DLD1 (cell line): Measurements from ENCODE around the gene VDAC2.

Experiments
- in situ Hi-C: cut with HindIII; loops from 2 replicates; pipeline ENCODE4 v1.10.0; 2017; ENCODE audit warnings: low sequenced_read_pairs

The VDAC2 gene

GRCh38 chr10:75246506-75246905 lies 35.9 kb downstream of the VDAC2 start:
- in situ Hi-C loops = no loop called here

- in situ Hi-C loops = no loop called here
Measured at GRCh38 chr10:75247797-75248196, 37.2 kb downstream of the VDAC2 start.

DNA sequence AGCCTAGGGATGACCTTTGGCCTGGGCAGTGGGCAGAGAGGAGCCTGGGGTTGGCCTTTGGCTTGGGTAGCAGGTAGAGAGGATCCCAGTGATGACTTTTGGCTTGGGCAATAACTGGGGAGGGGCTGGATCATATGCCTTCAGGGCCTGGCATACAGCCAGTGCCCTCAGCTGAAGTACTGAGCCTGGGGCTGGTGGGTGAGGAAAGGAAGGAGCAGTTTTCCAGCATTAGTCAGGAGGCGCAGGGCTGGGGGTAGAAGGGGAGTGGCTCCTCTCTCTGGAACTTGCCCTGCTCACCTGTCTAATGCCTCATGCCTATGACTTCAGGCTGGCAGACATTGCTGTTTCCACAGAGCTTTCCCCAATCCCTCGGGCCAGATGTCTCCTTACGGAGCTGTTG lies 40.3 kb downstream of the VDAC2 start:
- in situ Hi-C loops = no loop called here

- in situ Hi-C loops = no loop called here
Measured at GRCh38 chr10:75253281-75254220, 43.0 kb downstream of the VDAC2 start.

GRCh38 chr10:75254739-75255138 lies 44.1 kb downstream of the VDAC2 start:
- in situ Hi-C loops = no loop called here

DNA sequence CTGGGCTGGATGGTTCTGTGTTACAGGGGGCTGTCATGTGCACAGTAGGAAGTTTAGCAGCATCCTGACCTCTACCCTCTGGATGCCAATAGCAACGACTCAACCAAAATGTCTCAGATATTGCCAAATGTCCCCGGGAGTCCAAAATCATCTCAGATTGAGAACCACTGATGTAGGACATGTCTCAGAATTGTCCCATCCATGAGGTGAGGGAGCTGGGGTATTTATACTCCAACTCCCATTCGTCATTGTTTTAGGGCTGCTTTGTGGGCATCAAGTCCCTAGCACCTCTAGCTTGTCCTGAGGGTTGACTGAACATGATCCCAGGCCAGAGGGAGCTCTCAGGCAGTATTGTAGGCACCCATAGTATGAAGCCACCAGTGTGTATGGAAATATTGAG lies 50.4 kb downstream of the VDAC2 start:
- in situ Hi-C loops = no loop called here

DNA sequence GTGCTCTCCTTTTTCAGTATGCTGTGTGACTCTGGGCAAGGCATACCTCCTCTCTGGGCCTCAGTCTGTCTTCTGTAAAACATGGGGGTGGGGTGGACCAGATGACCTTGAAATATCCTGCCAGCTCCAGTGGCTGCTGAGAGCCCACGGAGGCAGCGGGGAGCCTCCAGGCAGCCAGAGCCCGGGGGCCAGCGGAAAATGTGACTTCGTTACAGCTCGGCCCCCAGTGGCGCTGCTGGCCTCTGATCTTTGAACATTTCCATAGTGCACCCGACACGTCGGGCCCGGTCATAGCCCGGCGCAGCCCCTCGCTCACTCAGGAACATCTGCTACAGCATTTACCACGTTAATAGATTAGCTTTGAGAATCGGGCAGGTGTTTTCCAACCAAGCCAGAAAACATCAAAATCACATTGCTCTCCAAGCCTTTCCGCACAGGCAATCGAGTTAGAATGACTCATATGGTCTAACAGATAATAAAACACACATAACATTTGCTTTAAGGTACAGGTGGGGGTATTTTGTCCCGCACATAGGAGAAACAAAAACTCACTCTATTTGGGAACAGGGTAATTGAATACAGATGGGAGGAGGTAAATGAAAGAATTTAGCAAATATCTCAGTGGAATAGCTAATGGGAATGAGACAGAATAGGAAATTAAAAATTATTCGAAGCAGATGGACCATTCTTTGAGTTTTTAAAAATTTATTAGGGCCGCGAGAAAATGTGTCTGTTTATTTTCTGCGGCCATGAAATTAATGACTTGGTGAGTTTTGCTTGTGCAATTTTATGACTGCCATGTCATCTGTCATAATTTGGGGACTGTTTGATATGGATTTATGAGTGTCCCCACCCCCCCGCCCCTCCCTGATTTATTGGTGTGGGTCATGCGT lies 51.5 kb downstream of the VDAC2 start:
- in situ Hi-C loops = no loop called here

GRCh38 chr10:75263806-75264205 lies 53.2 kb downstream of the VDAC2 start:
- in situ Hi-C loops = no loop called here

- in situ Hi-C loops = no loop called here
Measured at GRCh38 chr10:75265856-75266255, 55.3 kb downstream of the VDAC2 start.

DNA sequence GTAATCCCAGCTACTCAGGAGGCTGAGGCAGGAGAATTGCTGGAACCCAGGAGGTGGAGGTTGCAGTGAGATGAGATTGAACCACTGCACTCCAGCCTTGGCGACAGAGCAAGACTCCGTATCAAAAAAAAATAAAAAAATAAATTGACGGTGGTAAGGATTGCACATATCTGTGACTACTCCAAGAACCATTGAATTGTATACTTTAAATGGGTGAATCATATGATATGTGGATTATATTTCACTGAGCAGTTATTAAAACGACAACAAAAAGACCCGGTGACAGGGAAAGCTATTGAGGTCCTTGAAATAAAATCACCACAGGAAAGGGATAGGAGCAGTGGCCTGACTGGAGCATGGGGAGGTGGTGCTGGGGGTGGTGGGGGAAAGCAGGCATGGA lies 56.3 kb downstream of the VDAC2 start:
- in situ Hi-C loops = no loop called here

DNA sequence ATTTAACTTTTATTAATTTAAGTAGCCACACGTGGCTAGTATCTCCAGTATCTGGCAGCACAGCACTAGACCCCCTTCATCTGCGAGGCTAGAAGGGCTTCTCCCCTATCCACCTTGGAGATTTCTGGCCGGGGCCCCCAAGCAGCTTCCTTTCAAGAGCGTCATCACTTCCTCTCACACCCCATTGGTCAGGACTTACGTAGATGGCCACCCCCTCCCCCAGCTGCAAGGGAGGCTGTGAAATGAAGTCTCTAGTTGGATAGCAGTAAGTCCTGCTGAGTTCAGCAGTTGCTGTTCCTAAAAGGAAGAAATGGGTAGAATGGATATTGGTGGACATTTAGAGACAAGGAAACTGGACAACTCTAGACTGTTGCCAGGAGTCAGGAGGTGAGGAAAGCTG lies 59.0 kb downstream of the VDAC2 start:
- in situ Hi-C loops = no loop called here

GRCh38 chr10:75272094-75272493 lies 61.5 kb downstream of the VDAC2 start:
- in situ Hi-C loops = no loop called here

DNA sequence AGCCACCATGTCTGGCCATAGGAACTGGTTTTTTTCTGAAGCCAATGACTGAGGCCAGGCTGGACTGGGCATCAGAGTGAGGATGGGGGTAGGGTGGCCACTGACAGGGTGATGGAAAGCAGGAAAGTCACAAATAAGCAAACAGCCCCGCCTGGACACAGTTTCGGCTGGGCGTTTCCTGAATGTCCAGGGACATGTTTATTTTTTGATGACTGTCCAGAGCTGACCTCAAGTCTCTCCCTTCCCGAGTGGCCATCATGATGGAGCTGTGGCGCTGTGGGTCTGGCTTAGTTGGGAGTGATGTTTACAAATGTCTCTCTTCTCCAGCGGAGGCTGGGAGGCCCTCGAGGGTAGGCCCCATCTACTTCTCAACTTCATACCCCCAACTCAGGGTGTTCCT lies 62.3 kb downstream of the VDAC2 start:
- in situ Hi-C loops = no loop called here

- in situ Hi-C loops = no loop called here
Measured at GRCh38 chr10:75276069-75276872, 65.7 kb downstream of the VDAC2 start.

DNA sequence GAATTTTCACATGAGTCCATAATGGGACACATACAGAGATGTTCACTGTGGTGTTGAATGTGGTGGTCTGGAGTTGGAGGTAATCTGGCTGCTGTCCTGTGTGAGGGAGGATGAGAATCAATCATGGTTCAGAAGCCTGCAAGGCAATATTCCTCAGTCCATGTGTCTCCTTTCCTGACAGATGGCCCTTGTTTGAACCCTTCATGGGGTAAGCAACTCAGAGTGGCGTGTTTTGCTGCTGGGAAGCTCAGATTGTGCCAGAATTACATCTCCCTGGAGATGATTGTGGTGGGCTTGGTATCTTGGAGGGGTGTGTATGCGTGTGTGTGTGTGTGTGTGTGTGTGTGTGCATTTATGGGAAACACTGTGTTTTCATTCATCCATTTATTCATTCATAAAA lies 69.6 kb downstream of the VDAC2 start:
- in situ Hi-C loops = no loop called here
